GM21717 (cell line): ENCODE results near the gene CPEB3.
"Not testable (repeated sequence)": the region's sequence is repeated elsewhere in the genome, so short reads cannot be mapped to it uniquely, and the experiment has no call there.

Experiments
- ATAC-seq: cut with Tn5 transposase; IDR thresholded peaks from one replicate; pipeline ENCODE4 v1.9.1; 2021; ENCODE audit warnings: mild to moderate bottlenecking, moderate library complexity; ENCODE audit not compliant: unreplicated experiment

Gene CPEB3

DNA sequence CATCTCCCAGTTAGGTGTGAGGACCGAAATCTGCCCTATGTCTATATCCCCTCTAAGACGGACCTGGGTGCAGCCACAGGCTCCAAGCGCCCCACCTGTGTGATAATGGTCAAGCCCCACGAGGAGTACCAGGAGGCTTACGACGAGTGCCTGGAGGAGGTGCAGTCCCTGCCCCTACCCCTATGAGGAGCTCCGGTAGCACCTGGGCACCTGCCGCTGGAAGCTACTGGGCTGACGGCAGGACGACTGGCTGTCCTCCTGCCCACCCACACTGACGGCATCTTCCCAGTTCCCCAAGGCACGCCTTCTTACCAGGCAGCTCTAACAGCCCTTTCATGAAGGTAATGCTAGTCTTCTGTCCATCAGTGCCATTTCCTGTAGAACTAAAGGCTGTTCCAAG is 74.3 kb downstream of the CPEB3 start:
- not testable (repeated sequence) for ATAC-seq

DNA sequence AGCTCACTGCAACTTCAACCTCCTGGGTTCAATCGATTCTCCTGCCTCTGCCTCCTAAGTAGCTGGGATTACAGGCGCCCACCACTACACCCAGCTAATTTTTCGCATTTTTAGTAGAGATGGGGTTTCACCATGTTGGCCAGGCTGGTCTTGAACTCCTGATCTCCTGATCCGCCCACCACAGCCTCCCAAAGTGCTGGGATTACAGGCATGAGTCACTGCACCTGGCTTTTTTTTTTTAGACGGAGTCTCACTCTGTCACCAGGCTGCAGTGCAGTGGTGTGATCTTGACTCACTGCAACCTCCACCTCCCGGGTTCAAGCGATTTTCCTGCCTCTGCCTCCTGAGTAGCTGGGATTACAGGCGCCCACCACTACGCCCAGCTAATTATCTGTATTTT is 75.7 kb downstream of the CPEB3 start:
- ATAC-seq = not testable (repeated sequence)

DNA sequence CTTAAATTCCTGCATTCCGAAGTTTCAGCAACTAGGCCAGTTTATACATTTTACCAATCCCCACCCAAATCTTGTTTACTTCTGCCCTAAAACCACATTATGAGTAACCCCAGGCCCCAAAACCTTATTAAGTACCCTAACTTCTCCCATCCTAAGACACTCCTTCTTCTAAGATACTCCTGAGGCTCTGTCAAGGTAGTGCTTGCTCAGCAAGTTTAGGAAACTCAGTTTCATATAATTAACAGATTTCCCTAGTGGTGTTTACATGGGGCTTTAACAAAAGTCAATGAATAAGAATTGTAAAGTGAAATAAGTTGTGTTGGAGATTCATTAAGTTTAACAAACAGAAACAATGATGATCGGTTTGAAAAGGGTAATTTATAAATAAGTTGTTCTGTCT is 77.8 kb downstream of the CPEB3 start:
- no peak for ATAC-seq

DNA sequence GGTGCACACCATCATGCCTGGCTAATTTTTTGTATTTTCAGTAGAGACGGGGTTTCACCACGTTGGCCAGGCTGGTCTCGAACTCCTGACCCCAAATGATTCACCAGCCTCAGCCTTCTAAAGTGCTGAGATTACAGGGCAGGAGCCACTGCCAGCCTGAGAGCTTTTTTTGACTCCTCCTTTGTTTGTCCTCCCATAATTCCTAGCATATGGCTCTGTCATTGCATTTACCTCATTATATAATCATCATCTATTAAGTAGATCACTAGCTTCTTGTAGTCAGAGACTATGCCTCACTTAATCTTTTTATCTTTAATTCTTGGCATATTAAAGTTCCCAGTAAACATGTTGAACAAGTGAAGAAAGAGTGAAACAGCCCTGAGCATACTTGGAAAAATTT is 82.1 kb downstream of the CPEB3 start:
- no peak for ATAC-seq

DNA sequence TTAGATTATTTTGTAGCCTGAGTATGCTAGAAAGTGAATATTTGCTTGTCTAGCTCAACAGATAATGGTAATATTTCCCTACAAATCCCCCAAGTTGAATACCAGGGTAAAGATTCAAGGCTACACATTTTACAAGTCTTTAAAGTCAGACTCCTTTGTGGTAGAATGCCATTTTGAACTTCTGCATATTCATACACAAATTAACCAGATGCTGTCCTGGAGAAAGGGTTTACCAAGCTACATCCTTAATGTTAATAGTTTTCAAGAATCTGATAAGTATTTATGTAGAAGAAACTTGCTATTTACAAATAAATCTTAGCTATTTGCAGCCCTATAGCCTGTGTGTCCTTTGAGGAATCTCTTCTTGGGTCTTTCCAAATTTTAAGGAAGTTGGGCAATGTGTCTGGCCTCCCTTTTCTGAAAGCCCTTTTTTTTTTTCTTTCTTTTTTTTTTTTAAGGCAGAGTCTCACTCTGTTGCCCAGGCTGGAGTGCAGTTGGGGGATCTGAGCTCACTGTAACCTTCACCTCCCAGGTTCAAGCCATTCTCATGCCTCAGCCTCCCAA is 82.6 kb downstream of the CPEB3 start:
- ATAC-seq = no peak

DNA sequence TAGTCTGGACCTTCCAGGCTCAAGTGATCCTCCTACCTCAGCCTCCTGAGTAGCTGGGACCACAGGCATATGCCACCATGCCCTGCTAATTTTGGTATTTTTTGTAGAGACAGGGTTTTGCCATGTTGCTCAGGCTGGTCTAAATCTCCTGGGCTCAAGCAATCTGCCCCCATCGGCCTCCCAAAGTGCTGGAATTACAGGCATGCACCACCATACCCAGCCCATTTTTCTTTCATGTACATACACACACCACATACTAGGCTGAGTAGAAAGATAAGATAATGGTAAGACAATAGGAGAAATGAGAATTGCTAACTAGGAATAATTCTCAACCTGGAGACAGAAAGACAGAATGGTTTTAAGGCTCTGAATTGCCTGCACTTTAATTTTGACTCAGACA is 83.8 kb downstream of the CPEB3 start:
- no peak for ATAC-seq

DNA sequence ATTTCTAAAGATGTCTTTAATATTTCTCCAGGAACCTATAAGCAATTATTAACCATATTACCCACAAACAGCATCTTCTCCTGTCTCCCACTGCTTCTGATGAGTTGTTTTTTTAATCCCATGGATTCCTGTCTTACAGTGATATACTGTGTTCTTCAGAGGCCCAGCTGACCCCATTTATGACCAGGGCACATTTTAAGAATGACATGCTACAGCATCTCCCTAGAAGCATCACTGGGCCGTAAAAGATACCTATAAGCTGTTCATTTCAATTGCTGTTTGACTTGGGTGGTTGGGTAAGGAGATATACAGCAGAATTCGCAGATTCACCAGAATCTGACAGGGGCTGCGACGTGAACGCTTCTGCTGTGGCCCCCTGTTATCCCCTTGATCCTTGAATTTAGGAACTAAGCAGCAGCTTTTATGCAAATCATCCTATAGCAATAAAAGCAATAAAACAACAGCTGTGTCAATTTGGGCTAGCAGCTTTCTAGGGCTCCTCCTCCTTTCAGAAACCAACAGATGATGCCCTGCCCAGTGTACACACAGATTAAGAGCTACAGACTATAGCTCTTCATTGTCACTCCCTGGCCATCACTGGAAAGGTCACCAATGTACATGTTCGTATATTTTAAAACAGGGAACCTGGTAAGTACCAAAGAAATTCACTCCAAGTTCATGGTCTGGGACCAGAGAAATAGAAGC is 86.8 kb downstream of the CPEB3 start:
- ATAC-seq = no peak

DNA sequence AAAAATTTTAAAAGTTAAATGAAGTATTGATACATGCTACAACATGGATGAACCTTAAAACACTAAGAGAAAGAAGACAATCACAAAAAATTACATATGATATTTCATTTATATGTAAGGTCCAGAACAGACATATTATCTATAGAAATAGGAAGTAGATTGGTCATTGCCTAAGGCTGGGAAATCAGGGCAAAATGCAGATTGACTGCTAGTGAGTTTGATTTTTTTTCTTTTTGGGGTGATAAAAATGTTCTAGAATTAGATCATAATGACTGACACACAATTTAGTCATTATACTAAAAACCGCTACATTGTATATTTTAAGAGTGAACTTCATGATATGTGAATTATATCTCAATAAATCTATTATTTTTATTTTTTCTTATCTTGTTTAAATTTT is 88.3 kb downstream of the CPEB3 start:
- ATAC-seq = no peak

DNA sequence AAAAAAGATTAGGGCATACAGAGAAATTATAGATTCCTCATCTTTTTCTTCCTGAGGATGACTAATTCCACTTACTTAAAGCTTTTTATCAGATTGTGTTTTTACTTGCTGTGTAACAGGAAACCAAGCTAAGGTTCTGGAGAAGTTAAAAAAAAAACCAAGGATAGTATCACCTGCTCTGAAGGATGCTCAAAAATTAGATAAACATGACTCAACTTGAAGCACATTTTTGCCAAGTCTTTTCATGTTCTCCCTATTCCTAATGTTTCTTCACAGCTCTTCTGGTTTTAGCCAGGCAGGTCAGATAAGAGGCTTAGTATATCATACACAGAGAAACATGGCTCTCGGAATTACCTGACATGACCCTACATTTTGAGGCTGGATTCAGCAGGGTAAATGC is 90.3 kb downstream of the CPEB3 start:
- ATAC-seq = no peak

DNA sequence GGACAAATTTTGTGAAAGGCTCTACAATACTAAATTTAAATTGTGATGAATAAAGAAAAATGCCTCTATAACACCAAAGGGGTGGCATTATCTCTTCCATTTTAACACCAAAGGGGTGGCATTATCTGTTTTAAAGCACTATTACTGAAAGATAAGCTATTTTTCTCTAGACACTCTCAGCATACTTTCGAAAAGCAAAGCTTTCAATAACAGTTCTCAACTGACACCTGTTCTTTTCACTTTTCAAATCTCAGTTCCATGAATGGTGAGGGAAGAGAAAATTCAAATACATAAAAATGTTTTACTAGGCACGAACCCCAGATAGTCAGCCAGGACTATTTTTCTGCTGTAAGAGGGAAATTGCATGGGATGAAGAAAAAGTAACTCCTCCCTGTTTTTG is 103.8 kb downstream of the CPEB3 start:
- ATAC-seq = no peak

DNA sequence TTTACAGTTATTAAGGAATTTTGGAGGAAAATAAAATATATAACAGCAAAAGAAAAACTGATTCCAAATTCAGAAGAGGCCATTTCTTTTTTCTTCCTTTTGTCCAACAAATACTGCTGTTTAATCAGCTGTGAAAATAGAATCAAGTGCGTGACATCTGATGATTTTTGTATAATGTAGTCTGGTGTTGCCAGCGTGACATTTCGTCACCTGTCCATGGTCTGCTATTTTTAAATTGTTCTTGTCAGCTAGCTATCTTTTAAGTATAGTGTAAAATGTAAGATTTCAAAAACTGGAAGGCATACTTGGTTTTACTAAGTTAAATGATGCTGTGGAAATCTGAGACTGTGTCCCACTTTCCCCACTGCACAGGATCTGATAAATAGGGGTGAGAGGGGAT is 105.9 kb downstream of the CPEB3 start:
- no peak for ATAC-seq

DNA sequence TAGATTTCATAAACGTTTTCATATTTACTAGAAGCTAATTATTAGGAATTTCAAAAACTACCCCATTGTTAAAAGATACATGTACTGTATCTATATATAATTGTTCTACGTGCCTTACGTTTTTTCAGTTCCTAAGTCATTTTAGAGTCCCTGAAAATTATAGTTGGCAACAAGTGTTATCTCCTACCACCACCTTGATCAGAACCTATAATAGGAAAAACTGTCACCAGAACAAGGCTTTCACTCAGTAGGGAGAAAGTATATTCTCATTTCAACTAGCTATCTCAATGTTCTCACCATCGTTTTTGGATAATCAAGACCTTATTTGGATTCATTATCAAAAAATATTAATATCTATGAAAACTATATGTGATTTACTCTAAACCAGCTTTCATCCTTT is 107.7 kb downstream of the CPEB3 start:
- no peak for ATAC-seq

DNA sequence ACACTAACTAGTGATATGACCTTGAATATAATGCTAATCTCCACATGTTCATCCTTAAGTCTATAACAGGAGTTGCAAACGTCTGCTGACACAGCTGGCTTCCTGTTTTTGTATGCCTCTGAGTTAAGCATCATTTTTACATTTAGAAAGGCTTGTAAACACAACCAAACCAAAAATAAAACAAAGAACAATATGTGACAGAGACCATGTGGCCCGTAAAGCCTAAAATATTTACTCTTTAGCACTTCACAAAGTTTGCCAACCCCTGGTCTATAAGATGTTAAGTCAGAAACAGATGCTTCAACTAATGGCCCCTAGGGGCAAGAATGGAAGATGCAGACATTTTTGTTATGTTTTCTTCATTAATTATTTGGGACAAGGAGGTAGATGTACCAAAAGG is 109.3 kb downstream of the CPEB3 start:
- no peak for ATAC-seq

DNA sequence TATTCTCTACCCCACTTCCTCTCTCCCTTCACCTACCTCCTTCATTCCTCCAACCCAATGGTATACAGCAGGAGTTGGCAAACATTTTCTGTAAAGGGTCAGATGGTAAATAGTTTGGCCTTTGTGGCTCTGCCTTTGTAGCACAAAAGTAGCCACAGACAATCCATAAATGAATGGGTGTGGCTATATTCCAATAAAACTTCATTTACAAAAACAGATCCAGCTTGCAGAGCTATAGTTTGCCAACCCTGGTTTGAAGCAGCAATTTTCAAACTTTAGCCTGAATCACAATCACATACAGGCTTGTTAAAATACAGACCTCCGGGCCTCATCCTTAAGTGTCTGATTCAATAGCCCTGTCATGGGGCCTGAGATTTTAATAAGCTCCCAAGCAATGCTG is 110.5 kb downstream of the CPEB3 start:
- ATAC-seq = no peak

DNA sequence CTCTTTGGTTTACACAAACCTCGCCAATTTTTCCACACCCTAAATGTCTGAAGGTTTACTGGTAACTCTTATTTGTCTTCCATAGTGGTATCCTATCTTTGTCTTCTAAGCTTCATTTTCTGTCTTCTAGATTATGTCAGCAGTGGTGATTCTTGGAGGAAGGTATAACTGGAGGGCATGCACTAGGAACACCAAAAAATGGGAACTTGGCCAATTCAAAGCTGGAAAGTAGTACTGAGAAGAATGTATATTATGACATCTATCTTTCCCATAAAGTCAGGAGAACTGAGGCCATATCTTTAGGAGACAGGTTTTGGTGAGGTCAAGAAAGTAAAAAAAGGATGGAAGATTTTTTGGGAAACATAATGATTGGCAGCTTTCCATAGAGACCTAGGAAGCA is 113.3 kb downstream of the CPEB3 start:
- ATAC-seq = no peak

DNA sequence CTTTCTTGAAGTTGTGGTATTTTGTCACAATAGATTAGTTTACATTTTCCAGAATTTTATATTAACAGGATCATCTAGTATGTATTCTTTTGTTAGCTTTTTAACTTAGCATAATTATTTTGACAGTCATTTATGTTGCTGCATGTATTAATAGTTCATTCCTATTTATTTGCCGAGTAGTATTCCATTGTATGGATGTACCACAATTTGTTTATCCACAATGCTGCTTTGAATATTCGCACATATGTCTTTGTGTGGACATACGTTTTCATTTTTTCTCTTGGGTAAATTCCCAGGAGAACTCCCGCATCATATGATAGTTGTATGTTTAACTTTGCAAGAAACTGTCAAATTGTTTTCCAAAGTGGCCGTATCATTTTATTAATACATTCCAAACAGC is 115.7 kb downstream of the CPEB3 start:
- ATAC-seq = no peak

DNA sequence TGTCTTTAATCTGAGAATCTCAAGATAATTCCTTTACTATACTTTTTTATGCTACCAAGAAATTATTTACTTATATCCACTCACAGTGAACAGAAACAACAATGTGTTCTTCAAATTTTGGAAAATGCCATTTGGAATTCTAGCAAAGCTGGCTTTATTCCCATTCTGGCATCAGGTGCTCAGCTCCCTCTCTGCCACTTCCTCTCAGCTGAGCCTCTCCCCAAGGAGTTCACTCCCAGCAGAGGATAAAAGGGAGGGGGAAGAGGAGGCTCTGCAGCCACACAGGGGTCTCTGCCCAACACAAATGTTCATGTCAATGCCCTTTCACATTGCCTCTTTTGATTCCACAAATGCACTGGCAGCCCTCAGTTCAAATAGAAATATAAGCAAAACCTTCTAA is 116.9 kb downstream of the CPEB3 start:
- ATAC-seq = no peak

DNA sequence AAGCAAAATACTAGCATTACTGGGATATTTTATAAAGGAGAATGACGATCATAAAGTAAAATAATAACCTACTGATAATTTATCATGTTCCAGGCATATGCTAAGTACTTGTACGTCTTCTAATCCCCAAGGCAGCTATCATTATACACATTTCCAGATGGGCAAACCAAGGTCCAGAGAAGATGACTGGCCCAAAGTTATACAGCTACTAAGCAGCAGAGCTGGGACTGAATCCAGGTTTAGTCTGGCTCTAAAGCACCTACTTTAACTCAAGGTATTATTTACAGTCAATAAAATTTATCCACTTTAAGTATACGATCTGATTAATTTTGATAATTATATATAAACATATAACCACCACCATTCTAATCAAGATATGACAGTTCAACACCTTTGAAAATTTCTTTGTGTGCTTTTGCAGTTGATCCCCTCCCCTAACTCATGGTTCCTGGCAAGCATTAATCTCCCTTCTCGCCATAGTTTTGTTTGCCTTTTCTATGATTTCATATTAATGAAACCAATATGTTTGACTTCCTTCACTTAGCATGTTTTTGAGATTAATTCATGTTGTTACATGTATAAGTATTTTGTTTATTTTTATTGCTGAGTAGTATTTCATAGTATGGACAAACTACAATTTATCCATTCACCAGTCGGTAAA is 126.7 kb downstream of the CPEB3 start:
- ATAC-seq = no peak

DNA sequence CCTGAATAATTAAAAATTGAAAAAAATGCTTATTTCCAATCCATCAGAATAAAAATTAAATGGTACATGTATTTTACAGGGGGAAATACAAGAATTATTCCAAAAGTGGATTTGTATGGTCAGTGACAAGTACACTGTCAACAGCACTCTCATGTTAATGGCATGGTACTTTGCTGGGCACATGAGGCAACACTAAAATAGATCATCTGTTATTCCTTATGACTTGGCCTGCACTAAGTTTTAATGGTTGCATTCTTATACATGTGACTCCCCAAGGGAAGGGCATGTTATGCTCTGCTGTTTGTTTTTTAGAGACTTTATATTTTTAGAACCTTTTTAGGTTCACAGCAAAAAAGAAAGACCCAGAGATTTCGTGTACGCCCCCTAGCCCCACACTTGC is 128.3 kb downstream of the CPEB3 start:
- ATAC-seq = no peak

DNA sequence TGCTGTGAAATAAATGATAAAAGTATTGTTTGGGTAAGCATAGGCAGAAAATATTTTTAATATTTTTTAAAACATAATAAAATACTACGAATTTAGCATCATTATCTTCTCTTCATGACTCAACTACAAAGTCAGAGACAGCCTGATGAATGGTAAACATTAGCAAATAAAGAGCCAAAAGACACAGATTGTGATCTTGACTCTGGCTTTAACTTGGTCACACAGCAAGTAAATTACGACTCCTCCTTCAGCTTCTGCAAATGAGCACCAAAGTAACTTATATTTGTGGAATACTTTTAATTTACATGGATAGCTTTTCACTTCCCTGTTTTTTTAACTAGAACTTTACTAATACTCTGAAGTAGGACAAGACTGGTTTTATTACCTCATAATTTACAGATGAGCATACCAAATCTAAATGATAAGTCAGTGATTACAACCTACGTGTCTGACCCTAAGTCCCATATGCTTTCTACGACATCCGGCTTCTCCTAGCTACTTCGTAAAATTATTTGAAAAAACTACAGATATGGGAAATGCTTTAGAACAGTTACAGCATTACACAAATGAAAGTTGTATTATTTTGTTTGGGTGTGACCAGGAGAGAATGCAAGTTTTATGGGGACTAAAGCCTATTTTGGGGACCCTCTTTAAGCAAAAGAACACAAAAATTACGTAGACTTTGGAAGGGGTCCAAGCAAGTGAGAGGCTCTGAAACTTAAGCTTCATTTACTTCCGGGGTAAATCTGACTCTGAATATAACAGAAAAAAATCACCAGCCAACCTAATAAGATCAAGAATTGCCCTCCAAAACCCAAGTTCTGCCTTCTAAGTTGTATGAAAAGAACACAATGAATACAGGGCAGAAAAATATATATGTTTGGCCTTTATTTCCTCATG is 133.8 kb downstream of the CPEB3 start:
- no peak for ATAC-seq

DNA sequence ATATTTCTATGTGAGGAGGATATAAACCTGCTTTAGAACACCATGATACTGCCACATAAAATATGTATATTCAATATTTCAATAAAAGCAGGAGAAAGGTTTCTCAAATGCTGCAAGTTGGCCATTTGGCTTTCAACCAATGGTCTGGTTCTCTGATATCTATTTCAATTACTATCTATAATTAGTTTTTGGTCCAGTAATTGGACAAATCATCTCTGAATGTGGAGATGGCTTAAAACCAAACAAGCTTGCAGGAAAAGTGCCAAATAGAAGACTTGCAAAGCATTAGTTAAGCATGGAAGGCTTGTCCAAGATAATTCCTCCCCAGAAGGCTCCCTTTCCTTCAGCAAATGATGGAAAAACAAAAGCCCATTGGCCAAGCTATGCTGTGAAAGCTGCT is 140.1 kb downstream of the CPEB3 start:
- no peak for ATAC-seq

DNA sequence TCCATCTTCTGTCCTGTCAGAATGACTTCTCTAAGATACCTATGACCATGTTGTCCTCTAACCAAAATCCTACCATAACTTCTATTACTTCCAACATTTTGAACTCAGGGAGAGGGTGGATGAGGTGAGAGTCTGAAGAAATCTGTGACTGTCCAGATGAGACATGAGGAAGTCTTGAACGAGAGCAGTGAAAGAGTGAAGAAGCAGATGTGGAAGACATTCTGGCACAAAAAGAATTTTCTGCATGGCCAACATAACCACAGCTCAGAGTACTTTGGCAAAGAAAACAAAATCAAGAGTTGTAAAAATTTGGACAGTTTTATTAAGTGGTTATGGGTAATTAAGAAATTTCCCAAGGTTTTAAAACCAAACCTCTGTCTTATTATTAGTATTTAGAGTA is 141.6 kb downstream of the CPEB3 start:
- ATAC-seq = no peak
